GM19324 (cell line): ENCODE data around the gene THEMIS.
"Not testable (repeated sequence)": the region's sequence is repeated elsewhere in the genome, so short reads cannot be mapped to it uniquely, and the experiment has no call there.

Experiments used
- ATAC-seq: cut with Tn5 transposase; IDR thresholded peaks from one replicate; pipeline ENCODE4 v1.9.1; 2021; ENCODE audit warnings: mild to moderate bottlenecking, moderate library complexity; ENCODE audit not compliant: unreplicated experiment, low FRiP score

THEMIS gene

GRCh38 chr6:127812985-127813698 is 87.7 kb downstream of the THEMIS start:
- no peak for ATAC-seq

- ATAC-seq: no peak
Measured at GRCh38 chr6:127811900-127812570, 88.8 kb downstream of the THEMIS start.

- no peak for ATAC-seq
Measured at GRCh38 chr6:127807806-127808517, 92.9 kb downstream of the THEMIS start.

- ATAC-seq: no peak
Measured at GRCh38 chr6:127796713-127797112, 104.1 kb downstream of the THEMIS start.

GRCh38 chr6:127794405-127794804 is 106.5 kb downstream of the THEMIS start:
- no peak for ATAC-seq

GRCh38 chr6:127793396-127793795 is 107.5 kb downstream of the THEMIS start:
- ATAC-seq: no peak

- no peak for ATAC-seq
Measured at GRCh38 chr6:127792616-127793015, 108.2 kb downstream of the THEMIS start.

GRCh38 chr6:127791779-127792528 is 108.9 kb downstream of the THEMIS start:
- ATAC-seq: no peak

- ATAC-seq: no peak
Measured at GRCh38 chr6:127790571-127790970, 110.3 kb downstream of the THEMIS start.

- ATAC-seq: no peak
Measured at GRCh38 chr6:127786109-127786508, 114.7 kb downstream of the THEMIS start.

- ATAC-seq: no peak
Measured at GRCh38 chr6:127784468-127784867, 116.4 kb downstream of the THEMIS start.

GRCh38 chr6:127781636-127782272 is 119.1 kb downstream of the THEMIS start:
- not testable (repeated sequence) for ATAC-seq

- no peak for ATAC-seq
Measured at GRCh38 chr6:127776320-127776719, 124.5 kb downstream of the THEMIS start.

GRCh38 chr6:127775371-127775770 is 125.5 kb downstream of the THEMIS start:
- ATAC-seq: no peak

- ATAC-seq: no peak
Measured at GRCh38 chr6:127768745-127769144, 132.1 kb downstream of the THEMIS start.

GRCh38 chr6:127768223-127768622 is 132.6 kb downstream of the THEMIS start:
- no peak for ATAC-seq

GRCh38 chr6:127765949-127766348 is 134.9 kb downstream of the THEMIS start:
- ATAC-seq: no peak

GRCh38 chr6:127762284-127762683 is 138.6 kb downstream of the THEMIS start:
- no peak for ATAC-seq

- no peak for ATAC-seq
Measured at GRCh38 chr6:127761084-127761483, 139.8 kb downstream of the THEMIS start.

GRCh38 chr6:127749095-127749494 is 151.8 kb downstream of the THEMIS start:
- no peak for ATAC-seq
